Endothelial cell of umbilical vein (primary cell): ENCODE measurements around the gene PDE11A. TPM values are rescaled to one million over a fixed set of nuclear protein-coding genes. Genes with fewer than 3 reads are reported as not detected.

Source experiments
- BruUV-seq: library from RNA; stranded (reverse); fragments of 400-500 nt; replicated peaks from 2 replicates; lab custom pipeline; 2021; lab: Mats Ljungman, UMichigan
- CTCF ChIA-PET: fragments of 300-600, 350-600 bp; sonication (Branson Sonifier 250); formaldehyde crosslinking; loops from one replicate; lab custom pipeline; 2021; ENCODE audit warnings: antibody characterized with exemption, inconsistent platforms; lab: Charles Lee
- POLR2A ChIA-PET: fragments of 300-600, 350-600 bp; sonication (Branson Sonifier 250); formaldehyde crosslinking; loops from one replicate; lab custom pipeline; 2021; ENCODE audit warnings: antibody characterized with exemption, inconsistent platforms; lab: Charles Lee
- DNase-seq: peaks from one replicate; pipeline ENCODE4 v3.0.0-alpha.2; 2011; ENCODE audit warnings: low read depth, low spot score
- FAIRE-seq: peaks from 2 replicates; lab custom pipeline; 2011; peaks lifted over from hg19 to GRCh38; lab: Jason Lieb, UNC
- H2AFZ ChIP-seq: 2 replicates; pipeline ENCODE4 v1.6.0; 2012; ENCODE audit warnings: low read depth, low read length, control low read depth, inconsistent platforms
- H3K27ac ChIP-seq: 2 replicates; pipeline ENCODE4 v1.5.1; 2011; ENCODE audit warnings: low read depth, mild to moderate bottlenecking, control low read depth, low read length, moderate library complexity; ENCODE audit not compliant: insufficient read depth
- H3K27me3 ChIP-seq, 2 experiments: 2 replicates each; pipeline versions ENCODE4 v1.6.0 to v1.6.1; 2011; ENCODE audit warnings: low read length in 2 of 2, mixed read lengths in 1 of 2; ENCODE audit not compliant: control insufficient read depth in 2 of 2, insufficient read depth in 2 of 2
- H3K36me3 ChIP-seq, 2 experiments: 2 replicates in 1 of 2; 3 replicates in 1 of 2; pipeline ENCODE4 v1.5.1; 2011; ENCODE audit warnings: low read length in 2 of 2, mild to moderate bottlenecking in 1 of 2, moderate library complexity in 1 of 2; ENCODE audit not compliant: control insufficient read depth in 2 of 2, insufficient read depth in 2 of 2; ENCODE audit errors: extremely low read depth in 1 of 2
- H3K4me1 ChIP-seq: 3 replicates; pipeline ENCODE4 v1.5.1; 2011; ENCODE audit warnings: mild to moderate bottlenecking, low read length; ENCODE audit not compliant: control insufficient read depth, insufficient read depth; ENCODE audit errors: extremely low read depth
- H3K4me2 ChIP-seq: 2 replicates; pipeline ENCODE4 v1.6.1; 2011; ENCODE audit warnings: low read length, control low read depth, mixed read lengths; ENCODE audit not compliant: insufficient read depth
- H3K4me3 ChIP-seq, 3 experiments: fragments of 200-600 bp in 1 of 3; sonication (generic), shearing (Covaris generic) in 1 of 3; replicated peaks in 1 of 3; 2 replicates each; pipeline ENCODE4 v1.5.1; 2011 to 2016; ENCODE audit warnings: control low read depth in 3 of 3, low read length in 3 of 3, mild to moderate bottlenecking in 2 of 3, inconsistent platforms in 1 of 3, low read depth in 1 of 3, moderate library complexity in 1 of 3; ENCODE audit not compliant: insufficient read depth in 1 of 3
- H3K79me2 ChIP-seq: 2 replicates; pipeline ENCODE4 v1.6.0; 2012; ENCODE audit warnings: low read length, inconsistent platforms; ENCODE audit not compliant: control insufficient read depth, insufficient read depth
- H3K9ac ChIP-seq: replicated peaks from 2 replicates; pipeline ENCODE3; 2011; ENCODE audit warnings: low read length, control low read depth; ENCODE audit not compliant: insufficient read depth; ENCODE audit errors: extremely low read depth
- H3K9me1 ChIP-seq: replicated peaks from 3 replicates; pipeline ENCODE4 v1.6.0; 2011; ENCODE audit warnings: mild to moderate bottlenecking, low read length; ENCODE audit not compliant: control insufficient read depth, insufficient read depth; ENCODE audit errors: extremely low read depth
- H3K9me3 ChIP-seq: replicated peaks from 2 replicates; pipeline ENCODE4 v1.5.1; 2012; ENCODE audit warnings: low read length, inconsistent platforms; ENCODE audit not compliant: control insufficient read depth, insufficient read depth
- H4K20me1 ChIP-seq: replicated peaks from 2 replicates; pipeline ENCODE3; 2011; ENCODE audit warnings: mild to moderate bottlenecking, low read length; ENCODE audit not compliant: control insufficient read depth, insufficient read depth; ENCODE audit errors: extremely low read depth
- EZH2 ChIP-seq: IDR thresholded peaks from 2 replicates; pipeline ENCODE4 v1.6.1; 2012; ENCODE audit warnings: borderline replicate concordance, low read depth, mild to moderate bottlenecking, moderate library complexity, low read length, inconsistent platforms; ENCODE audit not compliant: severe bottlenecking
- FOS ChIP-seq: IDR thresholded peaks from 2 replicates; pipeline ENCODE4 v1.6.1; 2011; ENCODE audit warnings: mild to moderate bottlenecking, low read length, moderate library complexity, borderline replicate concordance; ENCODE audit not compliant: insufficient read depth
- GATA2 ChIP-seq: IDR thresholded peaks from 2 replicates; pipeline ENCODE4 v1.7.0; 2011; ENCODE audit warnings: low read depth, mild to moderate bottlenecking, moderate library complexity, mixed read lengths, low read length; ENCODE audit not compliant: insufficient read length, insufficient read depth
- JUN ChIP-seq: IDR thresholded peaks from 2 replicates; pipeline ENCODE4 v1.6.1; 2011; ENCODE audit warnings: borderline replicate concordance, low read depth; ENCODE audit not compliant: insufficient read length, insufficient read depth
- MYC ChIP-seq: IDR thresholded peaks from one replicate; pipeline ENCODE4 v1.6.1; 2011; ENCODE audit warnings: mild to moderate bottlenecking, low read depth, low read length
- POLR2A ChIP-seq: IDR thresholded peaks from 2 replicates; pipeline ENCODE4 v1.6.1; 2012; ENCODE audit warnings: low read depth, mild to moderate bottlenecking, control low read depth, low read length
- POLR2AphosphoS5 ChIP-seq: IDR thresholded peaks from 2 replicates; pipeline ENCODE4 v1.6.1; 2012; ENCODE audit warnings: low read depth, mild to moderate bottlenecking, control low read depth, low read length, moderate library complexity; ENCODE audit not compliant: insufficient read depth
- dilution Hi-C: fragments of 300-500 bp; cut with MboI; formaldehyde crosslinking; loops from one replicate; pipeline ENCODE4 v1.15.0; 2019; ENCODE audit warnings: low sequenced_read_pairs; ENCODE audit not compliant: extremely low pct_ligation_motif_present
- intact Hi-C: fragments of 100-400 bp; cut with micrococcal nuclease; formaldehyde crosslinking; loops from one replicate; pipeline ENCODE4 v1.10.0; 2022
- polyA plus RNA-seq, 4 experiments: library from polyadenylated mRNA; depleted of rRNA in 3 of 4; stranded (reverse) in 3 of 4; unstranded in 1 of 4; fragments of >200 nt; gene quantifications; 2 replicates each; pipeline versions ENCODE4 v1.2.1 to v1.2.3, GENCODE V29; 2011 to 2012; ENCODE audit warnings: missing spikeins in 1 of 4
- total RNA-seq: library from RNA; stranded (reverse); gene quantifications from 2 replicates; pipeline ENCODE4 v1.2.3, GENCODE V29; 2021
- TF ChIP-seq, protein P1 (sequence below), 2 donors: IDR thresholded peaks; 1 replicate in 1 of 2; 2 replicates in 1 of 2; pipeline ENCODE4 v1.5.1; 2011; ENCODE audit warnings: low read length in 2 of 2, mild to moderate bottlenecking in 2 of 2, moderate library complexity in 2 of 2, control low read depth in 1 of 2, inconsistent platforms in 1 of 2, low read depth in 1 of 2; ENCODE audit not compliant: insufficient read depth in 1 of 2; ENCODE audit errors: extremely low read depth in 1 of 2
- TF ChIP-seq, protein P2 (sequence below): IDR thresholded peaks from 2 replicates; pipeline ENCODE4 v1.6.1; 2011; ENCODE audit not compliant: insufficient read depth, insufficient read length

Gene PDE11A
- total and polyA plus RNA-seq, 2 donors (not counting 3 experiments of a cell fraction or from before 2014, with no cell fraction given): 0.07 to 0.51 TPM

DNA sequence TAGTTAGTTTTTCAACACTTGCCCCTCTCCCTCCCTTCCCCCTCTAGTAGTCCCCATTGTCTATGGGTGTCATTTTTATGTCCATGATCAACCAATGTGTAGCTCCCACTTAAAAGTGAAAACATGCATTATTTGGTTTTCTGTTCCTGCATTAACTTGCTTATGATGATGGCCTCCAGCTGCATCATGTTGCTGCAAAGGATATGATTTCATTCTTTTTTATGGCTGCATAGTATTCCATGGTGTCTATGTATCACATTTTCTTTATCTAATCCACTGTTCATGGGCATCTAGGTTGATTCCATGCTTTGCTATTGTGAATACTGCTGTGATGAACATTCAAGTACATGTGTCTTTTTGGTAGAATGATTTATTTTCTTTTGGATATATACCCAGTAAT is 70.5 kb downstream of the PDE11A start:
- Histone ChIP-seq H3K9me3 (no peaks in the 10 kb centered on the region), H3K4me3 (no peak overlapping the region), H2AFZ (no peak overlapping the region), H3K4me2 (no peak overlapping the region), H3K9me1 (no peaks in the 10 kb centered on the region), H4K20me1 (no peaks in the 10 kb centered on the region), H3K36me3 (no peaks in the 10 kb centered on the region), H3K27me3 (peaks cover 0 to 2% of the 10 kb centered on the region in 2 experiments), H3K79me2 (no peaks in the 10 kb centered on the region), H3K9ac (no peak overlapping the region), H3K4me1 (no peaks in the 10 kb centered on the region), H3K27ac (no peak overlapping the region)
- CTCF ChIA-PET: interaction anchor here (1.0 kb wide), 1 partner anchor 12 kb away, joined by 3 read pairs; no protein-coding TSS in a partner anchor
- FAIRE-seq (no peak), DNase-seq (no peak)
- TF ChIP-seq EZH2 (no peak), POLR2A (no peak), JUN (no peak), MYC (no peak), GATA2 (no peak), POLR2AphosphoS5 (no peak), FOS (no peak)
- TF ChIP-seq, protein P1, sequence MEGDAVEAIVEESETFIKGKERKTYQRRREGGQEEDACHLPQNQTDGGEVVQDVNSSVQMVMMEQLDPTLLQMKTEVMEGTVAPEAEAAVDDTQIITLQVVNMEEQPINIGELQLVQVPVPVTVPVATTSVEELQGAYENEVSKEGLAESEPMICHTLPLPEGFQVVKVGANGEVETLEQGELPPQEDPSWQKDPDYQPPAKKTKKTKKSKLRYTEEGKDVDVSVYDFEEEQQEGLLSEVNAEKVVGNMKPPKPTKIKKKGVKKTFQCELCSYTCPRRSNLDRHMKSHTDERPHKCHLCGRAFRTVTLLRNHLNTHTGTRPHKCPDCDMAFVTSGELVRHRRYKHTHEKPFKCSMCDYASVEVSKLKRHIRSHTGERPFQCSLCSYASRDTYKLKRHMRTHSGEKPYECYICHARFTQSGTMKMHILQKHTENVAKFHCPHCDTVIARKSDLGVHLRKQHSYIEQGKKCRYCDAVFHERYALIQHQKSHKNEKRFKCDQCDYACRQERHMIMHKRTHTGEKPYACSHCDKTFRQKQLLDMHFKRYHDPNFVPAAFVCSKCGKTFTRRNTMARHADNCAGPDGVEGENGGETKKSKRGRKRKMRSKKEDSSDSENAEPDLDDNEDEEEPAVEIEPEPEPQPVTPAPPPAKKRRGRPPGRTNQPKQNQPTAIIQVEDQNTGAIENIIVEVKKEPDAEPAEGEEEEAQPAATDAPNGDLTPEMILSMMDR (IDR thresholded peaks at IDR 0.05; ENCODE audit: extremely low read depth in 1 of 2, insufficient read depth in 1 of 2, low read depth in 1 of 2, low read length in 2 of 2): no peak
- TF ChIP-seq, protein P2, sequence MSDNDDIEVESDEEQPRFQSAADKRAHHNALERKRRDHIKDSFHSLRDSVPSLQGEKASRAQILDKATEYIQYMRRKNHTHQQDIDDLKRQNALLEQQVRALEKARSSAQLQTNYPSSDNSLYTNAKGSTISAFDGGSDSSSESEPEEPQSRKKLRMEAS: no peak
- BruUV-seq: no TSS peak
- POLR2A ChIA-PET: no interaction called here
- dilution Hi-C loops (no loop called here), intact Hi-C loops (no loop called here)
